Measurements from ENCODE around the gene CUZD1. TPM values are rescaled to one million over a fixed set of nuclear protein-coding genes. Genes with fewer than 3 reads are reported as not detected.
A peak's percentile ranks its signal among the peaks of the same experiment; 100 is the strongest.

CUZD1 gene
- total and polyA plus RNA-seq, 9 of the 15 experiments (the other 6 are each of a cell fraction or from before 2014, with no cell fraction given) = 0.51 to 1.7 (median 1.1) TPM

DNA sequence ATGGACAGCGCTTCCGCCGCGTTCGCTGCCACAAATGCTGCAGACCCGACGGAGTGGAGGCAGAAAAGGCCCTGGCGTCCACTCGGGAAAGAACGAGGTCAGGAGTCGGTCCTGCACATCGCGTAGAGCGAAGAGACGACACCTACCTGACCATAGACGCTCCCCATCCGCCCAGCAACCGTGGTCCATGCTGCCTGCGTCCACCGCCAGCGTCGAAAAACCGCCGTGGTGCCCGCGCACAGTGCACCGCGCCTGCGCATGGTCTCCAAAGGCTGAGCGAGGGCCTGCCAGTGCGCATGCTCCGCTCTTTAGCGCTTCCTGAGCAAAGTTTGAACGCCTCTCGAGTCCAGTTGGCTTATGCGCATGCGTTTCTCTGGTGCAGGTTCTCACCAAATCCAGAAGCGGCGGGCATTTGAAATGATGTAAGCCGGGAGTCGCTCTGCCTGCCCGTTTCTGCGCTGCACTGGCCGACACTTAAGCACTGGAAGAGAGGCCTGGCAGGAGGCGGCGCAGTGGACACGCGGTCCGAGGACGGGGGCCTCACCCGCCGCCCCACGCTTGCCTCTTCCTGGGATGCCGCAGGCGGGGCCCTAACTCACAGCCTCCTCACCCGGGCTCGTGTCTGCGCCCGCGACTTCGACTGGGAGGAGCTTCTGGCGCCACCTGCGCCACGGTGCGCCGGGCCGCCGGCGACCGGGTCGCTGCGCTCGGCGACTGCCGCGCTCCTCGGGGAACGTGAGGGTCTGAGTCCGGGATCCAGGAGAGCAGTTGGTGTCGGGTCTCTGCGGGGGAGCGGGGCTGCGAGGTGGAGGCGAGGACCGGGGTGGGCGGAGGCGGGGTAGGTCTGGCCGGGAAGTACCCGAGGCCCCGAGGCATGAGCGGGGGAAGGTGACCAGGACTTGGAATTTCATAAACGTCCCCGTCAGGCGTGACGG, 33.9 kb upstream of the CUZD1 start, which contains the start of gene FAM24B (continued):
- TF ChIP-seq UBTF (IDR thresholded peaks at IDR 0.05; ENCODE audit: borderline replicate concordance in 1 of 2, low read depth in 2 of 2, low read length in 2 of 2) = no peak
- no peak for TF ChIP-seq DDX20 (tag; IDR thresholded peaks at IDR 0.05; ENCODE audit: low read depth)
- TF ChIP-seq CHCHD3 (CRISPR knock-in tag; IDR thresholded peaks at IDR 0.05) = no peak
- 0 out of 2 replicates have a peak, but pooled peaks have one; percentile 39 for TF ChIP-seq GTF2F1 (IDR thresholded peaks at IDR 0.05; ENCODE audit: low read depth, low read length)
- 0 out of 2 replicates have a peak, but pooled peaks have one; percentile 21 for TF ChIP-seq ZKSCAN1 (IDR thresholded peaks at IDR 0.05; ENCODE audit: low read depth, low read length)
- TF ChIP-seq DACH1 (IDR thresholded peaks at IDR 0.05; ENCODE audit: partially characterized antibody) = no peak
- TF ChIP-seq ZNF707 (CRISPR knock-in tag; conservative IDR thresholded peaks at IDR 0.05) = no peak
- peak; percentile 78 for TF ChIP-seq POLR2AphosphoS5 (IDR thresholded peaks at IDR 0.05; ENCODE audit: control insufficient read depth, insufficient read depth, low read depth, low read length)
- TF ChIP-seq, protein P1, sequence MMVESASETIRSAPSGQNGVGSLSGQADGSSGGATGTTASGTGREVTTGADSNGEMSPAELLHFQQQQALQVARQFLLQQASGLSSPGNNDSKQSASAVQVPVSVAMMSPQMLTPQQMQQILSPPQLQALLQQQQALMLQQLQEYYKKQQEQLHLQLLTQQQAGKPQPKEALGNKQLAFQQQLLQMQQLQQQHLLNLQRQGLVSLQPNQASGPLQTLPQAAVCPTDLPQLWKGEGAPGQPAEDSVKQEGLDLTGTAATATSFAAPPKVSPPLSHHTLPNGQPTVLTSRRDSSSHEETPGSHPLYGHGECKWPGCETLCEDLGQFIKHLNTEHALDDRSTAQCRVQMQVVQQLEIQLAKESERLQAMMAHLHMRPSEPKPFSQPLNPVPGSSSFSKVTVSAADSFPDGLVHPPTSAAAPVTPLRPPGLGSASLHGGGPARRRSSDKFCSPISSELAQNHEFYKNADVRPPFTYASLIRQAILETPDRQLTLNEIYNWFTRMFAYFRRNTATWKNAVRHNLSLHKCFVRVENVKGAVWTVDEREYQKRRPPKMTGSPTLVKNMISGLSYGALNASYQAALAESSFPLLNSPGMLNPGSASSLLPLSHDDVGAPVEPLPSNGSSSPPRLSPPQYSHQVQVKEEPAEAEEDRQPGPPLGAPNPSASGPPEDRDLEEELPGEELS (CRISPR knock-in tag; IDR thresholded peaks at IDR 0.05; ENCODE audit: borderline replicate concordance) = no peak
- TF ChIP-seq VEZF1 (CRISPR knock-in tag; IDR thresholded peaks at IDR 0.05) = peak; percentile 56
- TF ChIP-seq E4F1 (CRISPR knock-in tag; IDR thresholded peaks at IDR 0.05; ENCODE audit: borderline replicate concordance) = no peak
- peak; percentile 49; the same call in 1 of the 2 replicates for TF ChIP-seq LCOR (CRISPR knock-in tag; IDR thresholded peaks at IDR 0.05)
- TF ChIP-seq POLR2G (IDR thresholded peaks at IDR 0.05; ENCODE audit: low read depth, low read length) = peak; percentile 95
- no peak for TF ChIP-seq TGIF2 (CRISPR knock-in tag; IDR thresholded peaks at IDR 0.05)
- no peak for TF ChIP-seq BRD9 (IDR thresholded peaks at IDR 0.05; ENCODE audit: low read depth, partially characterized antibody)
- no peak for TF ChIP-seq ZNF316 (IDR thresholded peaks at IDR 0.05)
- no peak for TF ChIP-seq HDAC6 (IDR thresholded peaks at IDR 0.05; ENCODE audit: low read depth, low read length)
- TF ChIP-seq KDM4B (IDR thresholded peaks at IDR 0.05; ENCODE audit: borderline replicate concordance in 2 of 2, low read depth in 1 of 2) = no peak
